HG02943 (cell line): Measurements from ENCODE around the gene FHAD1.

ENCODE experiments used
- ATAC-seq: cut with Tn5 transposase; IDR thresholded peaks from one replicate; pipeline ENCODE4 v1.9.1; 2021; ENCODE audit warnings: mild to moderate bottlenecking, low read depth, moderate library complexity; ENCODE audit not compliant: unreplicated experiment

Gene FHAD1

GRCh38 chr1:15342408-15342967 lies 95.5 kb downstream of the FHAD1 start:
- no peak for ATAC-seq

- no peak for ATAC-seq
Measured at GRCh38 chr1:15343099-15343498, 96.1 kb downstream of the FHAD1 start.

GRCh38 chr1:15343729-15344128 lies 96.7 kb downstream of the FHAD1 start:
- no peak for ATAC-seq

GRCh38 chr1:15344380-15344779 lies 97.4 kb downstream of the FHAD1 start:
- no peak for ATAC-seq

GRCh38 chr1:15344800-15345704 lies 98.0 kb downstream of the FHAD1 start:
- no peak for ATAC-seq

- ATAC-seq = no peak
Measured at GRCh38 chr1:15345705-15346345, 98.8 kb downstream of the FHAD1 start.

GRCh38 chr1:15346346-15347030 lies 99.5 kb downstream of the FHAD1 start:
- no peak for ATAC-seq

- ATAC-seq = no peak
Measured at GRCh38 chr1:15347182-15347581, 100.2 kb downstream of the FHAD1 start.

- no peak for ATAC-seq
Measured at GRCh38 chr1:15348648-15349047, 101.6 kb downstream of the FHAD1 start.

- no peak for ATAC-seq
Measured at GRCh38 chr1:15349133-15349532, 102.1 kb downstream of the FHAD1 start.

GRCh38 chr1:15350151-15350550 lies 103.1 kb downstream of the FHAD1 start:
- no peak for ATAC-seq

- ATAC-seq = no peak
Measured at GRCh38 chr1:15350551-15351200, 103.7 kb downstream of the FHAD1 start.

GRCh38 chr1:15351310-15351709 lies 104.3 kb downstream of the FHAD1 start:
- ATAC-seq = no peak

GRCh38 chr1:15352128-15352957 lies 105.3 kb downstream of the FHAD1 start:
- ATAC-seq = no peak

- no peak for ATAC-seq
Measured at GRCh38 chr1:15353839-15354579, 107.0 kb downstream of the FHAD1 start.

- ATAC-seq = no peak
Measured at GRCh38 chr1:15354580-15354965, 107.5 kb downstream of the FHAD1 start.

GRCh38 chr1:15355968-15356625 lies 109.1 kb downstream of the FHAD1 start:
- ATAC-seq = no peak

- no peak for ATAC-seq
Measured at GRCh38 chr1:15357612-15358207, 110.7 kb downstream of the FHAD1 start.
